ENCODE data around the gene SUGP1.

DNA sequence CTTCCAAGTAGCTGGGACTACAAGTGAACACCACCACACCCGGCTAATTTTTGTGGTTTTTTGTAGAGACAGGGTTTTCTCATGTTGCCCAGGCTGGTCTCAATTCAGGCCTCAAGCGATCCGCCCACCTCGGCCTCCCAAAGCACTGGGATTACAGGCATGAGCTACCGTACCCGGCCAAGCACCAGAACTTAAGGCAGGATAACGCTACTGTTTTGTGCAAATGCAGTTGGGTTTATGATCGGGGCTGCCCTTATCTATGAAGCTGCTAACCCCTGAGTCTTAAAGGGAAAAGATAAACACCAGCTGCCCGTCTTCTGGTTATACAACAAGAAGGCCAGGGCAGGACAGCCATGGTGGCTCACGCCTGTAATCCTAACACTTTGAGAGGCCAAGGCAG, 34.6 kb downstream of the SUGP1 start:
- TF ChIP-seq, protein P1, sequence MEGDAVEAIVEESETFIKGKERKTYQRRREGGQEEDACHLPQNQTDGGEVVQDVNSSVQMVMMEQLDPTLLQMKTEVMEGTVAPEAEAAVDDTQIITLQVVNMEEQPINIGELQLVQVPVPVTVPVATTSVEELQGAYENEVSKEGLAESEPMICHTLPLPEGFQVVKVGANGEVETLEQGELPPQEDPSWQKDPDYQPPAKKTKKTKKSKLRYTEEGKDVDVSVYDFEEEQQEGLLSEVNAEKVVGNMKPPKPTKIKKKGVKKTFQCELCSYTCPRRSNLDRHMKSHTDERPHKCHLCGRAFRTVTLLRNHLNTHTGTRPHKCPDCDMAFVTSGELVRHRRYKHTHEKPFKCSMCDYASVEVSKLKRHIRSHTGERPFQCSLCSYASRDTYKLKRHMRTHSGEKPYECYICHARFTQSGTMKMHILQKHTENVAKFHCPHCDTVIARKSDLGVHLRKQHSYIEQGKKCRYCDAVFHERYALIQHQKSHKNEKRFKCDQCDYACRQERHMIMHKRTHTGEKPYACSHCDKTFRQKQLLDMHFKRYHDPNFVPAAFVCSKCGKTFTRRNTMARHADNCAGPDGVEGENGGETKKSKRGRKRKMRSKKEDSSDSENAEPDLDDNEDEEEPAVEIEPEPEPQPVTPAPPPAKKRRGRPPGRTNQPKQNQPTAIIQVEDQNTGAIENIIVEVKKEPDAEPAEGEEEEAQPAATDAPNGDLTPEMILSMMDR (conservative IDR thresholded peaks at IDR 0.05; ENCODE audit: low read depth, low read length), result no peak
- TF ChIP-seq EZH2 (IDR thresholded peaks at IDR 0.05; ENCODE audit: borderline replicate concordance, low read depth, low read length, poor library complexity, severe bottlenecking), result no peak
